ENCODE measurements around the gene PSAPL1.

The PSAPL1 gene, protein sequence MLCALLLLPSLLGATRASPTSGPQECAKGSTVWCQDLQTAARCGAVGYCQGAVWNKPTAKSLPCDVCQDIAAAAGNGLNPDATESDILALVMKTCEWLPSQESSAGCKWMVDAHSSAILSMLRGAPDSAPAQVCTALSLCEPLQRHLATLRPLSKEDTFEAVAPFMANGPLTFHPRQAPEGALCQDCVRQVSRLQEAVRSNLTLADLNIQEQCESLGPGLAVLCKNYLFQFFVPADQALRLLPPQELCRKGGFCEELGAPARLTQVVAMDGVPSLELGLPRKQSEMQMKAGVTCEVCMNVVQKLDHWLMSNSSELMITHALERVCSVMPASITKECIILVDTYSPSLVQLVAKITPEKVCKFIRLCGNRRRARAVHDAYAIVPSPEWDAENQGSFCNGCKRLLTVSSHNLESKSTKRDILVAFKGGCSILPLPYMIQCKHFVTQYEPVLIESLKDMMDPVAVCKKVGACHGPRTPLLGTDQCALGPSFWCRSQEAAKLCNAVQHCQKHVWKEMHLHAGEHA

DNA sequence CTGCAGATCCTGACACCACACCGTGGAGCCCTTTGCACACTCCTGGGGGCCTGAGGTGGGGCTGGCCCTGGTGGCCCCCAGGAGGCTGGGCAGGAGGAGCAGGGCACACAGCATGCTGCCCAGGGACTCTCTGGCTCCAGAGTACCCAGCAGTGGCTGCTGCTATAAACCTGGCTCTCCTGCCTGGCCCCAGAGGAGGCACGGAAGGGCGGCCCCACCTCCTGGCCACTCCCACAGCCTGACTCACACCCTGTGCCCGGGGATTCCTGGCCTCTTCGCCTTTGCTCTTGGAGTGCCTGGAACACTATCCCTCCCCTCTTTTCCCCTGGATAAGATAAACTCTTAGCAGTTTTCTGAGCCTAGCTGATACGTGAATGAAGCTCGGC, at the start of gene PSAPL1:
TSS of gene PSAPL1 (minus strand) at position 165 of the 385 bp plus-strand sequence. CDS start at position 114, 51 bp downstream.
- no peak within 1 kb of the TSS for H3K4me3 ChIP-seq
- TF ChIP-seq POLR2AphosphoS5 (IDR thresholded peaks at IDR 0.05; ENCODE audit: borderline replicate concordance, low read depth, low read length) (no peak), EZH2 (IDR thresholded peaks at IDR 0.05) (no peak), FOXP2 (optimal IDR thresholded peaks at IDR 0.05; ENCODE audit: control extremely low read depth, extremely low read length, insufficient read depth) (no peak)
- no peak within 1 kb of the TSS for H3K9ac ChIP-seq (ENCODE audit: insufficient read length)
- H3K36me3 ChIP-seq (ENCODE audit: insufficient read depth, low read length), result no peaks in the 10 kb centered on the region
- no peak within 1 kb of the TSS for H3K27ac ChIP-seq
- H3K9me3 ChIP-seq (ENCODE audit: low read depth, low read length), result no peaks in the 10 kb centered on the region
- no peak for DNase-seq (ENCODE audit: low read depth, low spot score)

GRCh38 chr4:7481227-7481626, 46.5 kb upstream of the PSAPL1 start:
- H3K36me3 ChIP-seq (ENCODE audit: insufficient read depth, low read length), result no peaks in the 10 kb centered on the region
- H3K9me3 ChIP-seq (ENCODE audit: low read depth, low read length), result no peaks in the 10 kb centered on the region
- TF ChIP-seq POLR2AphosphoS5 (IDR thresholded peaks at IDR 0.05; ENCODE audit: borderline replicate concordance, low read depth, low read length) (no peak), EZH2 (IDR thresholded peaks at IDR 0.05) (no peak), FOXP2 (optimal IDR thresholded peaks at IDR 0.05; ENCODE audit: control extremely low read depth, extremely low read length, insufficient read depth) (no peak)
- H3K9ac ChIP-seq (ENCODE audit: insufficient read length), result no peak overlapping the region
- no peak overlapping the region for H3K27ac ChIP-seq
- DNase-seq (ENCODE audit: low read depth, low spot score), result no peak
- H3K4me3 ChIP-seq, result no peak overlapping the region

DNA sequence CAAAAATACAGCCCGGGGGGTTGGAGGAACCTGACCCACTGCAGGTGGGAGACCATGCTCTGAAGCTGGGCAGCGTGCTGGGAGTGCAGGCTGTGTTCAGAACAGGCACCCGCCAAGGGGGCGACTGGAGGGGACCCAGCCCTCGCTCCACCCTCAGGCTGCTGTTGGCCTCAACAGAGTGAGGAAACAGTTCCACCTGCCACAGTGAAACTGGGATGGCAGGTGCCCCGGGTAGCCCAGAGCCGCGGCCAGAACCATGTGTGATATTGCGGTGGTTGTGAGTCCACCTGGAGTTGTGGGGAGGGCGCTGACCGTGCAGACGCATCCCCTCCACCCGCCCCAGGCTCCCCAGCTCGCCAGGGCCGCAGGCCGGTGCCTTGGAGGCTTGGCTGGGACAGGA, 45.7 kb upstream of the PSAPL1 start:
- Histone ChIP-seq H3K27ac (no peak overlapping the region), H3K36me3 (ENCODE audit: insufficient read depth, low read length) (no peaks in the 10 kb centered on the region), H3K4me3 (no peak overlapping the region), H3K9ac (ENCODE audit: insufficient read length) (no peak overlapping the region), H3K9me3 (ENCODE audit: low read depth, low read length) (no peaks in the 10 kb centered on the region)
- TF ChIP-seq EZH2 (IDR thresholded peaks at IDR 0.05), result no peak
- no peak for TF ChIP-seq POLR2AphosphoS5 (IDR thresholded peaks at IDR 0.05; ENCODE audit: borderline replicate concordance, low read depth, low read length)
- no peak for TF ChIP-seq FOXP2 (optimal IDR thresholded peaks at IDR 0.05; ENCODE audit: control extremely low read depth, extremely low read length, insufficient read depth)
- no peak for DNase-seq (ENCODE audit: low read depth, low spot score)

DNA sequence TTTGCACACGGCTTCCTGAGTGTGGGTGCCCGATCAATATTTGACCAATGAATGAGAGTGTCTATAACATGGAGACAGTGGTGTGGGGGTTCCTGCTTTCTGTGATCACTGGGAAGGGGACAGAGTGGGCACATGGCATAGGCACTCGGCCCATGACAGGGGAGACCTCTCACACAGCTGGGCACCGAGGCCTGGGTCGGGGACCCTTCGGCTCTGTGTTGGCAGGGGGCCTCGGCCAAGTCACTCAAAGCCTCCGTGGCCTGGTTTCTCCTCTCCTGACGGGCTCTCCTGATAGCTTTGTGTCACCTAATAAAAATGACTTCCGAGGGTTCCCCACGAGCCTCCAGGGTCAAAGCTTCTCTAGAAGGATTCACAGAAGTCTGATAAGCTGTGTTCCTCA, 43.9 kb upstream of the PSAPL1 start:
- Histone ChIP-seq H3K9ac (ENCODE audit: insufficient read length) (no peak overlapping the region), H3K27ac (no peak overlapping the region), H3K4me3 (no peak overlapping the region), H3K36me3 (ENCODE audit: insufficient read depth, low read length) (no peaks in the 10 kb centered on the region), H3K9me3 (ENCODE audit: low read depth, low read length) (no peaks in the 10 kb centered on the region)
- TF ChIP-seq EZH2 (IDR thresholded peaks at IDR 0.05) (no peak), FOXP2 (optimal IDR thresholded peaks at IDR 0.05; ENCODE audit: control extremely low read depth, extremely low read length, insufficient read depth) (no peak), POLR2AphosphoS5 (IDR thresholded peaks at IDR 0.05; ENCODE audit: borderline replicate concordance, low read depth, low read length) (no peak)
- DNase-seq (ENCODE audit: low read depth, low spot score), result no peak

- DNase-seq (ENCODE audit: low read depth, low spot score), result no peak
- no peak overlapping the region for H3K4me3 ChIP-seq
- no peak overlapping the region for H3K9ac ChIP-seq (ENCODE audit: insufficient read length)
- no peak overlapping the region for H3K27ac ChIP-seq
- no peaks in the 10 kb centered on the region for H3K36me3 ChIP-seq (ENCODE audit: insufficient read depth, low read length)
- no peak for TF ChIP-seq EZH2 (IDR thresholded peaks at IDR 0.05)
- no peaks in the 10 kb centered on the region for H3K9me3 ChIP-seq (ENCODE audit: low read depth, low read length)
These were observed 43.0 kb upstream of the PSAPL1 start for GRCh38 chr4:7477695-7478094.

- H3K9me3 ChIP-seq (ENCODE audit: low read depth, low read length), result no peaks in the 10 kb centered on the region
- H3K4me3 ChIP-seq, result no peak overlapping the region
- no peaks in the 10 kb centered on the region for H3K36me3 ChIP-seq (ENCODE audit: insufficient read depth, low read length)
- no peak overlapping the region for H3K9ac ChIP-seq (ENCODE audit: insufficient read length)
- no peak for TF ChIP-seq FOXP2 (optimal IDR thresholded peaks at IDR 0.05; ENCODE audit: control extremely low read depth, extremely low read length, insufficient read depth)
- no peak for TF ChIP-seq EZH2 (IDR thresholded peaks at IDR 0.05)
- TF ChIP-seq POLR2AphosphoS5 (IDR thresholded peaks at IDR 0.05; ENCODE audit: borderline replicate concordance, low read depth, low read length), result no peak
- DNase-seq (ENCODE audit: low read depth, low spot score), result no peak
- no peak overlapping the region for H3K27ac ChIP-seq
These were observed 42.1 kb upstream of the PSAPL1 start for GRCh38 chr4:7476820-7477219.

DNA sequence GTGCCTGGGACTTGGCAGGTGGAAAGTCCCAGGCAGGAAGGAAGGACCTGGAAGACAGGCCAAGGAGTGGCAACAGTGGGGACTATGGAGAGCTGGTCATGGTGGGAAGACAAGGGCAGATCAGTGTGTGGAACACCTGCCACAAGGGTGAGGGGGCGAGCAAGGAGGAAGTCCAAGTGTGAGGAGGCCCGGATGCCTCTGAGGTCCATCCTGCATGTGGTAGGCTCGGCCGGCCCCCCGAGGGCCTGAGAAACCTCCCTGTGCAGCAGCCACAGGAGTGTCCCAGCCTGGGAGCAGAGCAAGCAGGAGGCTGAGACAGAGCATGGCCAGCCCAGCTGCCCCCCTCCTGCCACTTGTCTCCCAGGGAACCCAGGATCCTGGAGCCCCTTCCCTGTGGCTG, 40.5 kb upstream of the PSAPL1 start:
- Histone ChIP-seq H3K27ac (no peak overlapping the region), H3K9me3 (ENCODE audit: low read depth, low read length) (no peaks in the 10 kb centered on the region), H3K4me3 (no peak overlapping the region), H3K36me3 (ENCODE audit: insufficient read depth, low read length) (no peaks in the 10 kb centered on the region), H3K9ac (ENCODE audit: insufficient read length) (no peak overlapping the region)
- TF ChIP-seq FOXP2 (optimal IDR thresholded peaks at IDR 0.05; ENCODE audit: control extremely low read depth, extremely low read length, insufficient read depth) (no peak), POLR2AphosphoS5 (IDR thresholded peaks at IDR 0.05; ENCODE audit: borderline replicate concordance, low read depth, low read length) (no peak), EZH2 (IDR thresholded peaks at IDR 0.05) (no peak)
- DNase-seq (ENCODE audit: low read depth, low spot score), result no peak

DNA sequence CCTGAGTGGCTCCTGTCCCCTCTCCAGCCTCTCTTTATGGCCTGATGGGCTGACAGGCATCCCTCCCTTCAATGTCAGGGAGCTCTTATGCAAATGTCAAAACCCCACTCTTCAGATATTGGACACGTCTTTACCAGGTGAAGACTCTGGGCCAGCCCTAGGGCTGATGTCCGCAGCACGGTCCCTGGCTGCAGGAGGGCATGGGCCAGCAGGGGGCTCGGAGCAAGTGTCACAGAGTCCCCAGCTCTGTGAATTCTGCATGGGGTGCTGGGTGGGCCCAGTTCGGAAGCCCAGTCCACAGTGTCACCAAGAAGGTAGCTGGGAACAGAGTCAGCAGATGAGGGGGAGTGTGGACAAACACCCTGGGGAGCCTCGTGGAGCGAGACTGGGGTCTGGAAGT, 39.6 kb upstream of the PSAPL1 start:
- Histone ChIP-seq H3K9me3 (ENCODE audit: low read depth, low read length) (no peaks in the 10 kb centered on the region), H3K9ac (ENCODE audit: insufficient read length) (no peak overlapping the region), H3K4me3 (no peak overlapping the region), H3K36me3 (ENCODE audit: insufficient read depth, low read length) (no peaks in the 10 kb centered on the region), H3K27ac (no peak overlapping the region)
- TF ChIP-seq EZH2 (IDR thresholded peaks at IDR 0.05) (no peak), POLR2AphosphoS5 (IDR thresholded peaks at IDR 0.05; ENCODE audit: borderline replicate concordance, low read depth, low read length) (no peak), FOXP2 (optimal IDR thresholded peaks at IDR 0.05; ENCODE audit: control extremely low read depth, extremely low read length, insufficient read depth) (no peak)
- no peak for DNase-seq (ENCODE audit: low read depth, low spot score)

DNA sequence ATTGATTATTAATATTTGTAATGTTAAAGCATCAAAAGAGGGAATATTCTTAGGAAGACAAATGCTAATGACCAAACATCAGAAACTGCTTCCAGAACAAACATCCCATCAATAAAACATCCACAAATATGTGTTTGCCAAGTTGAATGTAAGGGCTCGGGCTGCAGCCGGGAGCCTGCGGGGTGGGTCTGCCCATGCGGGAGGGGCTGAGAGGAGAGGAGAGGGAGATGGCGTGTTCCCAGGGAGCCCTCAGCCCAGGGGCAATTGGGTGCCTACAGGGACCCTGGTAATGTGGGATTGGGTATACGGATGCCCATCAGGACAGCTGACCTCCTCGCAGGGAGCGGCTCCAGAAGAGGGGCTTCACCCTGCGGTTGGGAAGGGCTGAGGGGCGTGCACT, 38.4 kb upstream of the PSAPL1 start:
- H3K27ac ChIP-seq, result no peak overlapping the region
- no peak for DNase-seq (ENCODE audit: low read depth, low spot score)
- no peak overlapping the region for H3K9ac ChIP-seq (ENCODE audit: insufficient read length)
- H3K9me3 ChIP-seq (ENCODE audit: low read depth, low read length), result no peaks in the 10 kb centered on the region
- no peaks in the 10 kb centered on the region for H3K36me3 ChIP-seq (ENCODE audit: insufficient read depth, low read length)
- TF ChIP-seq POLR2AphosphoS5 (IDR thresholded peaks at IDR 0.05; ENCODE audit: borderline replicate concordance, low read depth, low read length) (no peak), EZH2 (IDR thresholded peaks at IDR 0.05) (peak; percentile 6)
- H3K4me3 ChIP-seq, result no peak overlapping the region
